ENCODE results near the gene JSRP1. TPM values are rescaled to one million over a fixed set of nuclear protein-coding genes. Genes with fewer than 3 reads are reported as not detected.

The JSRP1 gene
- total RNA-seq, 4 donors from 2014 or later, result not detected

GRCh38 chr19:2240881-2241760 is 15.1 kb downstream of the JSRP1 start:
- DNase-seq, result no peak
- H3K36me3 ChIP-seq, result peaks cover 0 to 29% (median 0%) of the 10 kb centered on the region in 3 donors
- peak in 1 of 6 experiments; percentile 2 for TF ChIP-seq CTCF (IDR thresholded peaks at IDR 0.05)
- TF ChIP-seq POLR2A (IDR thresholded peaks at IDR 0.05), result no peak
- no peaks in the 10 kb centered on the region for H3K9me3 ChIP-seq
- peak overlapping the region; percentile 8 to 74 (median 72) for H3K27ac ChIP-seq
- peak overlapping the region in 2 of 4 donors; percentile 3 to 33 for H3K4me3 ChIP-seq
- peaks cover 18 to 69% (median 38%) of the 10 kb centered on the region in 4 donors for H3K4me1 ChIP-seq
- H3K27me3 ChIP-seq, result no peaks in the 10 kb centered on the region

- H3K27ac ChIP-seq, result peak overlapping the region; percentile 34 to 74 (median 72)
- TF ChIP-seq POLR2A (IDR thresholded peaks at IDR 0.05) (no peak), CTCF (IDR thresholded peaks at IDR 0.05) (no peak)
- peak in 2 of 3 donors; percentile 53 to 66 for DNase-seq
- no peaks in the 10 kb centered on the region for H3K27me3 ChIP-seq
- H3K9me3 ChIP-seq, result no peaks in the 10 kb centered on the region
- H3K4me1 ChIP-seq, result peaks cover 18 to 71% (median 40%) of the 10 kb centered on the region in 4 donors
- H3K36me3 ChIP-seq, result peaks cover 0 to 18% (median 0%) of the 10 kb centered on the region in 3 donors
- H3K4me3 ChIP-seq, result peak overlapping the region; percentile 20 to 41 (median 30)
Observed at GRCh38 chr19:2239771-2240770, 16.1 kb downstream of the JSRP1 start.

- H3K4me1 ChIP-seq, result peaks cover 17 to 78% (median 45%) of the 10 kb centered on the region in 4 donors
Observed at GRCh38 chr19:2239173-2239572, 17.0 kb downstream of the JSRP1 start.

GRCh38 chr19:2237869-2238153 is 18.4 kb downstream of the JSRP1 start:
- Histone ChIP-seq H3K27ac (peak overlapping the region in 2 of 4 donors; percentile 92 to 94), H3K36me3 (peaks cover 0 to 13% (median 0%) of the 10 kb centered on the region in 3 donors), H3K4me3 (peak overlapping the region in 3 of 4 donors; percentile 83 to 98 (median 90)), H3K9me3 (no peaks in the 10 kb centered on the region), H3K27me3 (no peaks in the 10 kb centered on the region), H3K4me1 (peaks cover 18 to 81% (median 45%) of the 10 kb centered on the region in 4 donors)
- TF ChIP-seq POLR2A (IDR thresholded peaks at IDR 0.05) (no peak), CTCF (IDR thresholded peaks at IDR 0.05) (no peak)
- no peak for DNase-seq

More at GRCh38 chr19:2239173-2239572, 17.0 kb downstream of the JSRP1 start:
- no peak for DNase-seq
- Histone ChIP-seq H3K27me3 (no peaks in the 10 kb centered on the region), H3K4me3 (peak overlapping the region in 1 of 4 donors; percentile 4), H3K27ac (peak overlapping the region in 1 of 4 donors; percentile 71), H3K9me3 (no peaks in the 10 kb centered on the region), H3K36me3 (peaks cover 0 to 9% (median 0%) of the 10 kb centered on the region in 3 donors)
- no peak for TF ChIP-seq CTCF (IDR thresholded peaks at IDR 0.05)
- no peak for TF ChIP-seq POLR2A (IDR thresholded peaks at IDR 0.05)
